ENCODE data around the gene RIT2.

DNA sequence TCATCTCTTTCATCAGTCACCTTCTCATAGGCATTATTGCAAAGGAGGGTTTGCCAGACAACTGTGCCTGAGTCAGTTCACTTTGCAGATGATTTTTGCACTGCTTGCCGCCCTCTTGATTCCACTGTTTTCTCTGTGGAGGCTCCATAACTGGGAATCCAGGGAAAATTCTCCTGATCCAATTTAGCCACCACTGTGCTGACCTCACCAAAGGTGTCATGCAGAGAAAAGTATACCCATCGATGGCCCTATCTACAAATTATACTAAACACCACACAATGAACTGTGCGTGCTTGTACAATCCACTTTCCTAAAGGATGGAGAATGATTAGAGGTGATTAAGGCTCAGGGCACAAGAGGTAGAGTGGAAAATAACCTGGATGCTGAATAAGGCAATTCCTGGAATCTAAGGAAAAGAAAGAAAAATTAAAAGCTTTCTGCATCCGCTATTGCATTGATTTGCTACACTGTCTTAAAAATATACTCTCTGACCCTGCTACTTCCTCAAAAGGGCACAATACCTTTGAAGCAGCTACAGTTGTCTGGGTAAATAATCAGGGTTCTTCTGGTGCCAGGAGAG, 409.4 kb downstream of the RIT2 start:
- TF ChIP-seq, protein P1, sequence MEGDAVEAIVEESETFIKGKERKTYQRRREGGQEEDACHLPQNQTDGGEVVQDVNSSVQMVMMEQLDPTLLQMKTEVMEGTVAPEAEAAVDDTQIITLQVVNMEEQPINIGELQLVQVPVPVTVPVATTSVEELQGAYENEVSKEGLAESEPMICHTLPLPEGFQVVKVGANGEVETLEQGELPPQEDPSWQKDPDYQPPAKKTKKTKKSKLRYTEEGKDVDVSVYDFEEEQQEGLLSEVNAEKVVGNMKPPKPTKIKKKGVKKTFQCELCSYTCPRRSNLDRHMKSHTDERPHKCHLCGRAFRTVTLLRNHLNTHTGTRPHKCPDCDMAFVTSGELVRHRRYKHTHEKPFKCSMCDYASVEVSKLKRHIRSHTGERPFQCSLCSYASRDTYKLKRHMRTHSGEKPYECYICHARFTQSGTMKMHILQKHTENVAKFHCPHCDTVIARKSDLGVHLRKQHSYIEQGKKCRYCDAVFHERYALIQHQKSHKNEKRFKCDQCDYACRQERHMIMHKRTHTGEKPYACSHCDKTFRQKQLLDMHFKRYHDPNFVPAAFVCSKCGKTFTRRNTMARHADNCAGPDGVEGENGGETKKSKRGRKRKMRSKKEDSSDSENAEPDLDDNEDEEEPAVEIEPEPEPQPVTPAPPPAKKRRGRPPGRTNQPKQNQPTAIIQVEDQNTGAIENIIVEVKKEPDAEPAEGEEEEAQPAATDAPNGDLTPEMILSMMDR (IDR thresholded peaks at IDR 0.05): no peak
- TF ChIP-seq POLR2A (IDR thresholded peaks at IDR 0.05): no peak

Data from Peyer's patch (tissue), 4 donors.